SKM-1 (cell line): Measurements from ENCODE around the gene GASK1B.

Experiments used
- DNase-seq: peaks from one replicate; lab custom pipeline; 2025; ENCODE audit not compliant: unreplicated experiment; lab: John Stamatoyannopoulos, UW

Gene GASK1B

DNA sequence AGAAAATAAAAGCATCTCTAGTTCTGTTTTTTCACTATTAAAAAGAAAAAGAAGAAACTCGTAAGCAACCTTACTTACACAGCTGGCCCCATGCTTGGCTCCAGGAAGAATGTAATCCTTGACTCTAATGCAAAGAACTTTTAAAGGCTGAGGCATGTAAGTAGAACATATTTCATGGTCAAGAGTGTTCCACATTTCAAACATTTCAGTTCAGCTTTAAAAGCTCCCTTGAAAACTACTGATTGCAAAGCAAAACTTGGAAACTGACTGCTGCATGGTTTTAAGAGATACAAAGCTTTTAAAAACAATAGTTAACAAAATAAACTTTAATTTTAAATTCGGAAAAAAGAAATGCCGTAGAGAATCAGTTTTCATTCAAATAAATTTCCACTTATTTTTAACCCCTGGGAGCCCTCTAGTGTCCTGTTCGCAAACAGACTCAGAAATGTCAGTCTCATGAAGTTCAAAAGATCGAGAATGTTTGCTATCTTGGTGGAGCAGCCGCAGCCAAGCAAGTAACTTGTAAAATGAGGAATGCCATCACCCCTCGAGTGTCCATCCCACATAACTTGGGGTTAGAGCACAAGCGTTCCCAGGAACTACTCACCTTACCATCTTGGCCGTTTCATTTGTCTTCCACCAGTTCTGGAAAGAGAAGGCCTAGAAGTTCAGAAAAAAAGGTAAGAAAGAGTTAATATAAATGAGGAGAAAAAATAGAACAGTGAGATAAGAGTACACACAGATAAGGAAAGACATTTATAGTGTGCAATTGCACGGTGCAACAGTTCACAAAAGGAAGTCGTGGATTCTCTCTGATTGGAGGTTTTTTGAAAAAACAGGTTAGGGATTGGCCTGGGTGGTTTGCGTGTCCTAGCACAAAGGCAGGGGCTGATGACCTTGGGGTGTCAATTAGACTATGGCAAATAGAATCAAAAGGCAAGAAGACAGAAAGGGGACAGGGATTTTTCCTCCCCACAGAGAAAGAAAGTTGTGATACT lies at the start of gene GASK1B:
Gene GASK1B, minus strand, starts transcription at position 765 of the 998 bp plus-strand sequence. CDS start 1,650 bp downstream, outside the sequence.
- DNase-seq = no peak

DNA sequence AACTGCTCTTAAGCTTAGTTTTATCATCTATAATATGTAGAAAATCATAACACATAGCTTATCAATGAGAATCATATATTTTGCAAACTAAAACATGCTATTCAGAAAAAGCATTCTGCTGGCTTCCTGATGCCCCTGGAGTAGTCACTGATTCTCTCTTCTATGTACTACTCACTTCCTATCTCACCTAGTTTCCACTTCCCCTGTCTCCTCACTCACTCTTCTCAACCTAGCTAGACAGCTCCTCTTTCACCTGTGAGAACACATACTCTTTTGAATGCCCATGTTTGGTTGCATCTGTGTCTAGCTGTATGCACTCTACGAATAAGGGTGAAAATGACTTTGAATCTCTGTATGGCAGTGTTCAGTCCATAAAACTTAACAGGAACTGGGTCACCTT lies 46.8 kb upstream of the GASK1B start:
- no peak for DNase-seq

DNA sequence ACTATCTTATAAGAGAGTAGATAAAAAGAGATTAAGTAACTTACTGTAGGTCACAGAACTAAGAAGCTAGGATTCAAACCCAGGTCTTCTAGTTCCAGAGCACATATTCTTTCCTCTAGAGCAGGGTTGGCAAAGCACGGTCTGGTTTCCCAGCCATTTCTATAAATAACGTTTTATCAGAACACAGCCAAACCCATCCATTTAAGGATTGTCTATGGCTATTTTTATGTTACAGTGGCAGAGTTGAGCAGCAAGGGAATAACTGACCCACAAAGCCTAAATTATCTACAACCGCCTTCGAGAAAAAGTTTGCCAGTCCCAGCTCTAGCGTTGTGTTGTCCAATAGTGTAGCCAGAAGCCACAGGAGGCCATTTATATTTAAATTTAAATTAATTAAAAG lies 44.9 kb upstream of the GASK1B start:
- no peak for DNase-seq

GRCh38 chr4:158214856-158215255 lies 42.0 kb upstream of the GASK1B start:
- DNase-seq = no peak

DNA sequence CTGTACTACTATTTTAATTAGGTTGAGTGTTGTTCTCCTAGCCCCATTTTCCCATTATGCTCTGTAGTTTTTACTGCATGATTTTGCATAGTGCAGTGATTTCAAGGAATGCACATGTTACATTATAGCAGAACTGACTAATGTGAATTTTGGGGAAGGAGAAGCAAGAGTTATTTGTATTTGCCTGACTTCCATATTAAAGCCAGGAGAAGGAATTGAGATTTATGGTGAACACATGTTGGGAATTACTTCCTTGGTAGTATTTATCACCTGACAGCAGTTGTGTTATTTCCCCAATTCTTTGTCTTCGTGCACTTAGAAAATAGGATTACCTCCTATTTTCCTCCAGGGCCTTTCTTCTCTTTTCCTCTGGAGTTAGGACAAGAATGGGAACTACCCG lies 40.6 kb upstream of the GASK1B start:
- DNase-seq = no peak

DNA sequence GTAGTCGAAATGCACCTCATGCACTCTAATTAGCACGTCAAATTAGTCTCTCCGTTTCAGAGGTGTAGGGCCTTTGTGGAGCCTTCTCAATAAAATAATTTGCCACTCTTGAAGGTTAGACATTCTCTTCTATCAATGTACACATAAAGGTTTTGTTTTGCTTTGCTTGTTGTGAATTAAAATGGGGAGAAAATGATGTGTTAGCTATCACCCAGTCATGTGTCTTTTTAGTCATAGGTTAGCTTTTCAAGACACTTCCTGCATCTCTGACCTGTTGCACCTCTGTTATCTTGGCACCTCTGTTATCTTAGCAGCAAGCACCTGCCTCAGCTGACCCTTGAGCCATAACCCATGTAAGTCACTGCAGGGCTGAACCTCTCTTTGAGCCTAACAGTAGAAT lies 38.4 kb upstream of the GASK1B start:
- DNase-seq = no peak

DNA sequence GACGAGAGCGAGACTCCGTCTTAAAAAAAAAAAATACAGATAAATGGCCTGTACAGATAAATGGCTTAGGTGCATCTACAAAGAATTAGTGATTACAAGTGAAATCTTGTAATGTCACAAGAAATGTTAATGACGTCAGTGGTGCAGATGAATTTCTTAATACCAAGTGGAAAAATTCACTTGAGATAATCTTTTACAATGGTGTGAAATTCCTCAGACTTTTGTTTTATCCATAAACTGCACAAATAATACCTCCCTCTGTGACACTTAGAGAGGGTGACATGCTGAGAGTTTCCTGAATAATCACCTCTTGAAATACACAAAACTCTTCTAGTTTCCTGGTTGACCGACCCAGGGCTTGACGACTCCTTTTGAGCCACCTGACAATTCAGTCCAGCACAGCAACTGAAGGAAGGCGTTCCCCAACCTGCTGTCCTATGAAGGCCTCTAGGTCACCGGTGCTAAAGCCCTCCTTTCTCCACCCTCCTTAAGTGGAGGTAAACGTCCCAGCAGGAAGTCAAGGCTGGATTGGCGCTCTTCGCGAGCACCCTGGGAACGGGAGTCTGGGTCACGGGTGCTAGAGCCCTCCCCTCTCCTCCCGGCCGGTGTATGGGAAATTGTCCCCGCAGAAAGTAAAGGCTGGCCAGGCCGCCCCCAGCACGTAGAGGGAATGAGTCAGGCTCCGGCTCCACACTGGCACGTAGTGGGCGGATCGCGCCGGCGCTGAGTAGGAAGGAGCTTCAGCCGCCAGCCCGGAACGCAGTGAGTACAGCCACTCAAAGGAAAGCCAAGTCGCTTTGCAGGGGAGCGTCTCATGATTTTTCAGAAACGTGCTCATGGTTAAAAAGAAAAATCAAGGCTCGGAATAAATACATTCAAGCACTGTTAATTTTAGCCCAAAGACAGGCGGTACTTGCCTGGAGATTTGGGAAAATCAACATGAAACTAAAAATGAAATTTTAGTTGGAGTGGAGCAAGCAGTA lies 37.3 kb upstream of the GASK1B start, which contains the start of gene TMEM144:
Gene TMEM144, plus strand, starts transcription at position 662 of the 983 bp plus-strand sequence. CDS start 2,182 bp downstream, outside the sequence.
- peak; percentile 74 for DNase-seq

DNA sequence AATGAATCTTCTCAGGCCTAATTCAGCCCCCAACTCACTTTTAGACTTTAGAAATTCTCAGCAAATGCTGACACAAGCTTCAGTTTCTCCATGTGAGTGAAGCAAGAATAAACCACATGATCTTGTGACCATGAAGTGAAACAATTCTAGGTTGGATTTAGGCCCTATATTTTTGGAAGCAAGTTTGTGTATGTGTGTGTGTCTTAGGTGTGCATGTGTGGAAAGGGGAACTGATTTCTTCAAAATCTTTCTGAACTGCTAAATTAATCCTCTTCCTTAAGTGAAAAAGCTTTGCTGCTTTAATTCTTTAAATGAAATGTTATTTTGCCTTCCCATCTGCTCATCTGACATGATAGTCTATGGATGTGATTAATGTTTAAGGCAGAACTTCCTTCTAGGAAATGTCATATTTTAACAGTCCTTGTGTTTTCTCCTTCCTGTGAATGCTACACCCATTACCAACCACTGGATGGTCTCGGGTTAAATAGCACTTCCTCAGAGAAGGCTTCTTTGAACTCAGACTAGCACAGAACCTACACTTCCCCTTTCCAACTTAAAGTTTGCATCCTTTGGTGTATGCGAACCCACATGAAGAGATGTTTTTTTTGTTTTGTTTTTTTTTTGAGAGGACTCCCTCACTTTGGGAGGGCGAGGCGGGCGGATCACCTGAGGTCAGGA lies 36.3 kb upstream of the GASK1B start:
- peak; percentile 83 for DNase-seq

DNA sequence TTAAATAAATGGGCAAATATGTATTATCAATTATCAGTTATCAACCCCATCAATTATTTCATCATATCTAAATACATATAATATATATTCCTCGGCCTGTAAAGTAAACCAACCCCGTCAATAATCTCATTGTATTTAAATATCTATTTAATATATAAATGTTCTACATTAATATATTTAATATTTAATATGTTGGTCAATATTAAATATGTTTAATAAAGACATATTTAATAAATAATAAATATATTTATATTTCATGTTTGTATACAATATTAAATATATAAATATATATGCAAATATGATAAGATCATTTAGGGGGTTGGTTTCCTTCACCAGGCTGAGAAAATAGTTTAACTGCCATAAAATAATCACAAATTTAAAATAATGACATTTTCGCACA lies 31.1 kb upstream of the GASK1B start:
- DNase-seq = no peak

- no peak for DNase-seq
These were observed 30.6 kb upstream of the GASK1B start for GRCh38 chr4:158203436-158203835.

DNA sequence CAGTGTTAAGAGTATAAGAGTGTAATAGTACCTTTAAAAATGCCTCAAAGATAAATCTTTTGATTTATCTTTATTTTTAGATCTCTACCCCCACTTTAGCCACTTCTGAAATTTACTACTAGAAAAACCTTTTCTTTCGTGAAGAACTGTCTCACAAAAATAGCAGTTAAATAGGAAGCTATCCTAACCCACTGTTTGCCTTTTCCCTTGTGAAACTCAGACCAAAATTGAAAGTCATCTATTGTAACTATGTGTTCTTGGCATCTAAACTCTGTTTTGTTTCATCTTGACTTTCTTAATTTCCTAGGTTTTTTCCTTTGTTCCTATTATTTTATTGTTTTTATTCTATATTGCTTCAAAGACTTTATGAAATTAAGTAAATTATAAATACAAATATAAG lies 29.7 kb upstream of the GASK1B start:
- DNase-seq = no peak

- no peak for DNase-seq
These were observed 29.1 kb upstream of the GASK1B start for GRCh38 chr4:158201876-158202275.

DNA sequence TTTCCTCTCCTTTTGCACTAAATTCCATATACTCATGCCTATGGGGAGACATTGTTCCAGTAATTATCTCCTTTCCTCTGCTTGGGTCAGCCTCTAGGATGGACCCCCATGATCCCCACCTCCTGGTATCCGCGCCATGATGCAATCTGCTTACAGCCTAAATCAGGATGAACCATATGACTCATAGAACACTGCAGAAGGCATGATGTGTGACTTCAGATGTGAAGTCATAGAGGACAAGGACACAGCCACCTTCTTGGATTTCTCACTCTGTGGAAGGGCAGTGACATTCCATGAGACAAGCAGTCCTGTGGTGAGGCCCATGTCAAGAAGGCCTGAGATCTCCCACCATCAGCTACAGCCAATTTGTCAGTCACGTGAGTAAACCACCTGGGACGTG lies 28.5 kb upstream of the GASK1B start:
- no peak for DNase-seq

- DNase-seq = no peak
These were observed 27.4 kb upstream of the GASK1B start for GRCh38 chr4:158200214-158200613.

DNA sequence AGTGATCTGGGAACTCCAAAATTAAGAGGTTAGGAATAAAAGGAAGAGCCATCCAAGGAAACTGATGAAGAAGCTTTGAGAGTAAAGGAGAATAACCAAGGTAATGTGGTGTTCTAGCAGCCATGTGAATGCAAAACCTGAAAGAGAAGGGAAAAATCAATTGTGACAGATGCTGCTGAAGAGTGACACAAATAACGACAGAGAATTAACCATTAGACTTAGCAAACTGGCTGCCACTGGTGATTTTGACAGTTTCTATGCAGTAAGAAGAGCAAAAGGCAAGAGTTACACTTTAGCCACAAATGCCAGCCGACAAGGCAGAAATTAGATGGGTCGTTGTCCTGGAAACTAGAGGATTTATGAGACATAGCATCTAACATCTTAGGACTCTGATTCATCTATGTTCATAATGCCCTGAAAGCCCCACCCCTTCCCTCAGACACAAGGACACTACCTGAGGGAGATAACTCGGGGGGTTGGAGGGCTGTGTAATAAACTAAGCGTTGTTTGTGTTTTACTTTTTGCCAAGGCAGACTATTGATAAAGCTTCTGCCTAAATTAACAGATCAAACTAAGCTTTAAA lies 24.5 kb upstream of the GASK1B start:
- DNase-seq = no peak

- no peak for DNase-seq
These were observed 22.5 kb upstream of the GASK1B start for GRCh38 chr4:158195297-158195696.

DNA sequence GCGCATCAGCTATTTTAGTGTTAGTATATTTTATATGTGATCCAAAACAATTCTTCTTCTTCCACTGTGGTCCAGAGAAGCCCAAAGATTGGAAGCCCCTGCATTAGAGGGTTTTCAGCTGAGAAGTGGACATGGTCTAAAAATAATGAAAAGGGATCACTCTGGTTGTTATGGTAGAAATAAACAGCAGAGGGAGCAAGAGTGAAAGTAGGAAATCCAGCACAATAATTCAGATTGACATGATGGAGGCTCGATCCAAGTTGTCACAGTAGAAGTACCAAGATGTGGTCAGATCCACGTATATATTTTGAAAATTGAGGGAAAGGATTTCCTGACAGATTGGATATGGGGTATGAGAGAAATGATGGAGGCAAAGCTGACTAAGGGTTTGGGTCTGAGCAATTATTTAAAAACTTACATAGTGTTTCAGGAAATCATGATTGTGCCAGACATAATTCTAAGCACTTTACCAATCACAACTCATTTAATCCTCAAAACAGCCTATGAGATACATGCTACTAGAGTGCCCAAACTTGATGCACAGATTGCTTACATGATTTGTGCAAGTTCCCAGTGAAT lies 20.4 kb upstream of the GASK1B start:
- DNase-seq = peak; percentile 37

- DNase-seq = no peak
These were observed 19.8 kb upstream of the GASK1B start for GRCh38 chr4:158192439-158193158.

GRCh38 chr4:158190718-158191117 lies 17.9 kb upstream of the GASK1B start:
- no peak for DNase-seq
